ENCODE data around the gene PIGB.

Gene PIGB

GRCh38 chr15:55401786-55402246 is 82.8 kb downstream of the PIGB start (continued):
- no peak for TF ChIP-seq CSRNP3 (CRISPR knock-in tag; IDR thresholded peaks at IDR 0.05)
- TF ChIP-seq ISL1 (CRISPR knock-in tag; IDR thresholded peaks at IDR 0.05), result no peak
- no peak for TF ChIP-seq TOX (CRISPR knock-in tag; IDR thresholded peaks at IDR 0.05; ENCODE audit: borderline replicate concordance)
- TF ChIP-seq ZNF70 (CRISPR knock-in tag; IDR thresholded peaks at IDR 0.05), result no peak
- TF ChIP-seq ZFP3 (CRISPR knock-in tag; IDR thresholded peaks at IDR 0.05), result no peak
- TF ChIP-seq CSDC2 (CRISPR knock-in tag; IDR thresholded peaks at IDR 0.05), result no peak
- no peak for TF ChIP-seq ZC3H10 (CRISPR knock-in tag; IDR thresholded peaks at IDR 0.05)
- TF ChIP-seq ZNF565 (CRISPR knock-in tag; conservative IDR thresholded peaks at IDR 0.05; ENCODE audit: low read depth), result no peak
- TF ChIP-seq TCF4 (CRISPR knock-in tag; IDR thresholded peaks at IDR 0.05; ENCODE audit: borderline replicate concordance), result no peak

- TF ChIP-seq TOX (CRISPR knock-in tag; IDR thresholded peaks at IDR 0.05; ENCODE audit: borderline replicate concordance), result no peak
- TF ChIP-seq BACH2 (CRISPR knock-in tag; IDR thresholded peaks at IDR 0.05; ENCODE audit: borderline replicate concordance), result no peak
- no peak for TF ChIP-seq ZC3H10 (CRISPR knock-in tag; IDR thresholded peaks at IDR 0.05)
- no peak for TF ChIP-seq POU6F1 (CRISPR knock-in tag; IDR thresholded peaks at IDR 0.05; ENCODE audit: borderline replicate concordance, low read depth)
- no peak for TF ChIP-seq ZFP3 (CRISPR knock-in tag; IDR thresholded peaks at IDR 0.05)
- no peak for TF ChIP-seq ISL1 (CRISPR knock-in tag; IDR thresholded peaks at IDR 0.05)
- ATAC-seq, result no peak
Measured at GRCh38 chr15:55402707-55403106, 83.7 kb downstream of the PIGB start.

- TF ChIP-seq ZNF565 (CRISPR knock-in tag; conservative IDR thresholded peaks at IDR 0.05; ENCODE audit: low read depth) (no peak), ZNF8 (CRISPR knock-in tag; IDR thresholded peaks at IDR 0.05) (no peak), TCF4 (CRISPR knock-in tag; IDR thresholded peaks at IDR 0.05; ENCODE audit: borderline replicate concordance) (no peak), ARNTL (CRISPR knock-in tag; IDR thresholded peaks at IDR 0.05; ENCODE audit: borderline replicate concordance, low read depth) (no peak), CSDC2 (CRISPR knock-in tag; IDR thresholded peaks at IDR 0.05) (no peak), ZC3H10 (CRISPR knock-in tag; IDR thresholded peaks at IDR 0.05) (no peak), CREB5 (CRISPR knock-in tag; IDR thresholded peaks at IDR 0.05; ENCODE audit: low read depth) (no peak), ZNF70 (CRISPR knock-in tag; IDR thresholded peaks at IDR 0.05) (no peak), CSRNP3 (CRISPR knock-in tag; IDR thresholded peaks at IDR 0.05) (no peak), GLIS3 (CRISPR knock-in tag; IDR thresholded peaks at IDR 0.05) (no peak), TSHZ2 (CRISPR knock-in tag; IDR thresholded peaks at IDR 0.05) (no peak), PATZ1 (CRISPR knock-in tag; IDR thresholded peaks at IDR 0.05; ENCODE audit: borderline replicate concordance) (no peak), ISL1 (CRISPR knock-in tag; IDR thresholded peaks at IDR 0.05) (no peak), SNAI2 (CRISPR knock-in tag; IDR thresholded peaks at IDR 0.05) (no peak)
- no peak for ATAC-seq
Measured at GRCh38 chr15:55403531-55403930, 84.5 kb downstream of the PIGB start.

Measured in SK-N-SH treated with all-trans-retinoic acid at 6 μM for 48 hours (cell line).